Mesenchymal stem cell (in vitro differentiated cells and primary cell): ENCODE data around the gene ERG28.
A peak's percentile ranks its signal among the peaks of the same experiment; 100 is the strongest.

ENCODE experiments used
- DNase-seq: peaks from one replicate; pipeline ENCODE4 v3.0.0-alpha.2; 2013
- H2AFZ ChIP-seq: one replicate; pipeline ENCODE4 v1.6.1; 2013; ENCODE audit warnings: low read depth, mild to moderate bottlenecking, control low read depth, inconsistent platforms, low read length, moderate library complexity
- H2AK5ac ChIP-seq: 2 replicates; pipeline ENCODE4 v1.6.1; 2013; ENCODE audit warnings: low read length, moderate library complexity, mild to moderate bottlenecking, inconsistent platforms; ENCODE audit not compliant: severe bottlenecking
- H2BK120ac ChIP-seq: one replicate; pipeline ENCODE4 v1.6.1; 2013; ENCODE audit warnings: low read depth, mild to moderate bottlenecking, inconsistent platforms, low read length, moderate library complexity
- H2BK12ac ChIP-seq, 2 experiments: one replicate each; pipeline ENCODE4 v1.6.1; 2013; ENCODE audit warnings: inconsistent platforms in 2 of 2, low read length in 2 of 2, mild to moderate bottlenecking in 2 of 2, moderate library complexity in 2 of 2, control low read depth in 1 of 2
- H2BK15ac ChIP-seq: one replicate; pipeline ENCODE4 v1.6.1; 2013; ENCODE audit warnings: mild to moderate bottlenecking, low read depth, inconsistent platforms; ENCODE audit not compliant: poor library complexity, severe bottlenecking
- H2BK5ac ChIP-seq: 2 replicates; pipeline ENCODE4 v1.6.1; 2013; ENCODE audit warnings: low read depth, mild to moderate bottlenecking, low read length, control low read depth, inconsistent platforms; ENCODE audit not compliant: poor library complexity, severe bottlenecking
- H3K14ac ChIP-seq, 2 experiments: one replicate each; pipeline ENCODE4 v1.6.1; 2013; ENCODE audit warnings: inconsistent platforms in 2 of 2, low read length in 2 of 2, control low read depth in 1 of 2, mild to moderate bottlenecking in 1 of 2, moderate library complexity in 1 of 2
- H3K18ac ChIP-seq, 2 experiments: one replicate each; pipeline ENCODE4 v1.6.1; 2013; ENCODE audit warnings: inconsistent platforms in 2 of 2, low read length in 2 of 2, control low read depth in 1 of 2, low read depth in 1 of 2, mild to moderate bottlenecking in 1 of 2
- H3K23ac ChIP-seq, 2 experiments: one replicate each; pipeline ENCODE4 v1.6.1; 2013; ENCODE audit warnings: inconsistent platforms in 2 of 2, low read length in 2 of 2, mild to moderate bottlenecking in 2 of 2, moderate library complexity in 2 of 2, control low read depth in 1 of 2
- H3K27ac ChIP-seq: 2 replicates; pipeline ENCODE4 v1.5.1; 2013; ENCODE audit warnings: mild to moderate bottlenecking, moderate library complexity, low read length, control low read depth, inconsistent platforms; ENCODE audit not compliant: poor library complexity, severe bottlenecking
- H3K27me3 ChIP-seq, 2 experiments: 2 replicates each; pipeline versions ENCODE4 v1.6.1 to v1.7.0; 2013; ENCODE audit warnings: low read length in 2 of 2, mild to moderate bottlenecking in 2 of 2, moderate library complexity in 2 of 2, control low read depth in 1 of 2, inconsistent platforms in 1 of 2; ENCODE audit not compliant: control insufficient read depth in 1 of 2, insufficient read depth in 1 of 2
- H3K36me3 ChIP-seq, 2 experiments: 2 replicates each; pipeline versions ENCODE4 v1.6.1 to v1.7.0; 2013; ENCODE audit warnings: low read length in 2 of 2, control low read depth in 1 of 2, inconsistent platforms in 1 of 2, low read depth in 1 of 2, mild to moderate bottlenecking in 1 of 2; ENCODE audit not compliant: insufficient read depth in 2 of 2, control insufficient read depth in 1 of 2
- H3K4ac ChIP-seq, 2 experiments: one replicate each; pipeline ENCODE4 v1.6.1; 2013; ENCODE audit warnings: inconsistent platforms in 2 of 2, low read length in 2 of 2, mild to moderate bottlenecking in 2 of 2, moderate library complexity in 2 of 2, control low read depth in 1 of 2, low read depth in 1 of 2
- H3K4me1 ChIP-seq: 2 replicates; pipeline ENCODE4 v1.6.1; 2013; ENCODE audit warnings: low read depth, low read length, control low read depth; ENCODE audit not compliant: control insufficient read depth, insufficient read depth
- H3K4me2 ChIP-seq: 2 replicates; pipeline ENCODE4 v1.6.1; 2013; ENCODE audit warnings: low read length, mild to moderate bottlenecking, inconsistent platforms; ENCODE audit not compliant: poor library complexity, severe bottlenecking
- H3K4me3 ChIP-seq, 2 experiments: 2 replicates each; pipeline versions ENCODE4 v1.5.1 to v1.7.0; 2013; ENCODE audit warnings: low read length in 2 of 2, mild to moderate bottlenecking in 2 of 2, control low read depth in 1 of 2, low read depth in 1 of 2; ENCODE audit not compliant: insufficient read depth in 1 of 2
- H3K79me1 ChIP-seq: replicated peaks from 2 replicates; pipeline ENCODE4 v1.6.1; 2013; ENCODE audit warnings: mild to moderate bottlenecking, control low read depth, low read length, inconsistent platforms; ENCODE audit not compliant: poor library complexity, severe bottlenecking
- H3K9ac ChIP-seq: 2 replicates; pipeline ENCODE4 v1.7.0; 2013; ENCODE audit warnings: mild to moderate bottlenecking, low read length, moderate library complexity
- H3K9me3 ChIP-seq: 2 replicates; pipeline ENCODE4 v1.7.0; 2013; ENCODE audit warnings: mild to moderate bottlenecking, low read length; ENCODE audit not compliant: control insufficient read depth
- H4K8ac ChIP-seq: one replicate; pipeline ENCODE4 v1.6.1; 2013; ENCODE audit warnings: inconsistent platforms, mild to moderate bottlenecking, low read length, moderate library complexity
- H4K91ac ChIP-seq: one replicate; pipeline ENCODE4 v1.6.1; 2013; ENCODE audit warnings: mild to moderate bottlenecking, low read length, inconsistent platforms
- WGBS: methylation state at CpG from one replicate; pipeline ENCODE4 v1.1.7; 2013; ENCODE audit warnings: mixed read lengths; 5-methylcytosine and 5-hydroxymethylcytosine counted together

ERG28 gene

DNA sequence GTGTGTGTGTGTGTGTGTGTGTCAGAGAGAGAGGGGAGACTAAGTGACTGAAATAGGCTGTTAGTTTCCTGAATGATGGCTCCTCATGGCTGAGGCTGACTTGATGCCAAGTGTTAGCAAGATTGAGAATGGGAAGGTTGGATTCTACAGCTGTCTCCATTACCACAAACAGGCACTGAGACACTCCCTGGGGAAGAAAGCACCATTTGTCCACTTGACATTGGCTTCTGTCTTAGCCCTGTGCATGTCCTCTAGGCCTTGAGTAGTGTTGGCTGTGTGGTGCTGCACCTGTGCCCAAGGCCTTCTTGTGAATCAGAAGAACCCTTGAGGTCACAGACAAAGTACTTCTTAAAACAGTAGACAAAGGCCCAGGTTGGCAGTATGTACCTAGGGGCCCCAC is 15.6 kb downstream of the ERG28 start:
- Histone ChIP-seq H2BK5ac (no peak overlapping the region), H3K18ac (no peak overlapping the region), H3K27me3 (no peaks in the 10 kb centered on the region)

DNA sequence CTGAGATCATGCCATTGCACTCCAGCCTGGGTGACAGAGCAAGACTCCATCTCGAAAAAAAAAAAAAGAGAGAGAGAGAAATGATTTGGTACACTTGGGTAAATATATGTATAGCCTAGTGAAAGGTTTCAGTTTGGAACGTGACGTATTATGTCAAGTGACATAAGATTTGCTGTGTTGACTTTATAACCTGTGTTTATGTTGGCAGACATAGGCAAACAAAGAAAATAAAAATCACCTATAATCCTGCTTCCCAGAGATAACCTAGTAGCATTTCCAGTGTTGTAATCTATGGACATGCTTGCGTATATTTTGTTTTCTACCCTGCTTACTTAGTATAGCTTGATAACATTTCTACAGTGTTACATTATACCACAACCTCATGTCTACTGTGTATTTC is 16.7 kb downstream of the ERG28 start:
- Histone ChIP-seq H3K9me3 (no peaks in the 10 kb centered on the region), H3K4me2 (no peak overlapping the region), H3K4me3 (no peak overlapping the region), H3K36me3 (peaks cover 0 to 8% of the 10 kb centered on the region in 2 experiments), H4K91ac (no peak overlapping the region), H3K23ac (no peak overlapping the region), H3K18ac (no peak overlapping the region), H2BK5ac (no peak overlapping the region), H3K4me1 (peaks cover 17% of the 10 kb centered on the region), H3K27me3 (no peaks in the 10 kb centered on the region), H3K9ac (no peak overlapping the region), H3K14ac (no peak overlapping the region), H2BK12ac (no peak overlapping the region), H4K8ac (no peak overlapping the region), H3K79me1 (peaks cover 11% of the 10 kb centered on the region), H3K27ac (no peak overlapping the region), H2AK5ac (no peak overlapping the region), H2BK15ac (no peak overlapping the region), H2BK120ac (no peak overlapping the region), H2AFZ (no peak overlapping the region), H3K4ac (no peak overlapping the region)
- DNase-seq: no peak
- WGBS: 96% methylated on average over 3 of the region's 4 CpGs

More for the DNA sequence above, 15.6 kb downstream of the ERG28 start:
- H3K4ac ChIP-seq: no peak overlapping the region
- H2BK15ac ChIP-seq: no peak overlapping the region
- no peak overlapping the region for H2AFZ ChIP-seq
- H3K36me3 ChIP-seq: peaks cover 8 to 11% of the 10 kb centered on the region in 2 experiments
- H3K4me2 ChIP-seq: no peak overlapping the region
- no peak overlapping the region for H2BK12ac ChIP-seq
- DNase-seq: no peak
- H2AK5ac ChIP-seq: peak overlapping the region; percentile 4
- no peak overlapping the region for H2BK120ac ChIP-seq
- no peak overlapping the region for H4K91ac ChIP-seq
- peaks cover 18% of the 10 kb centered on the region for H3K4me1 ChIP-seq
- no peak overlapping the region for H3K23ac ChIP-seq
- H3K14ac ChIP-seq: no peak overlapping the region
- no peaks in the 10 kb centered on the region for H3K9me3 ChIP-seq
- H3K4me3 ChIP-seq: no peak overlapping the region
- H3K79me1 ChIP-seq: peaks cover 11% of the 10 kb centered on the region
- no peak overlapping the region for H3K9ac ChIP-seq
- H4K8ac ChIP-seq: no peak overlapping the region
- H3K27ac ChIP-seq: no peak overlapping the region

DNA sequence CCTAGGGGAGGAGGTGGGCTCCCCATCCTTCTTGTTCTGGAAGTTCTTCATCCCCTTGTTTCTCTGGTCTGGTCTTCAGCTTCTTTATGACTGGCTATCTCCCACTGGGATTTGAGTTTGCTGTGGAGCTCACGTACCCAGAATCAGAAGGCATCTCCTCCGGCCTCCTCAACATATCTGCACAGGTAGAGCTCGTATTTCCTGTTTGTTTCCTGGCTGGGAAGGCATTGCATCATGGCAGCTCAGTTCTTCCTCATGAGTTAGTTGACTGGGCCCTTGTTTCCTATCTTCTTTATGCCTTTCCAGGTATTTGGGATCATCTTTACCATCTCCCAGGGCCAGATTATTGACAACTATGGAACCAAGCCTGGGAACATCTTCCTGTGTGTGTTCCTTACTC is 19.8 kb downstream of the ERG28 start:
- Histone ChIP-seq H4K91ac (no peak overlapping the region), H3K23ac (no peak overlapping the region), H4K8ac (no peak overlapping the region), H3K9ac (no peak overlapping the region), H3K27me3 (no peaks in the 10 kb centered on the region), H3K14ac (no peak overlapping the region), H2BK5ac (no peak overlapping the region), H2BK12ac (no peak overlapping the region), H3K18ac (no peak overlapping the region), H2BK120ac (no peak overlapping the region), H2BK15ac (no peak overlapping the region), H2AFZ (no peak overlapping the region), H3K4me1 (peaks cover 10% of the 10 kb centered on the region), H3K4ac (no peak overlapping the region), H3K4me2 (no peak overlapping the region), H2AK5ac (no peak overlapping the region), H3K27ac (no peak overlapping the region), H3K36me3 (peaks cover 0 to 10% of the 10 kb centered on the region in 2 experiments), H3K9me3 (no peaks in the 10 kb centered on the region), H3K4me3 (no peak overlapping the region), H3K79me1 (peaks cover 11% of the 10 kb centered on the region)
- 90% methylated on average over 3 of the region's 3 CpGs for WGBS
- no peak for DNase-seq

DNA sequence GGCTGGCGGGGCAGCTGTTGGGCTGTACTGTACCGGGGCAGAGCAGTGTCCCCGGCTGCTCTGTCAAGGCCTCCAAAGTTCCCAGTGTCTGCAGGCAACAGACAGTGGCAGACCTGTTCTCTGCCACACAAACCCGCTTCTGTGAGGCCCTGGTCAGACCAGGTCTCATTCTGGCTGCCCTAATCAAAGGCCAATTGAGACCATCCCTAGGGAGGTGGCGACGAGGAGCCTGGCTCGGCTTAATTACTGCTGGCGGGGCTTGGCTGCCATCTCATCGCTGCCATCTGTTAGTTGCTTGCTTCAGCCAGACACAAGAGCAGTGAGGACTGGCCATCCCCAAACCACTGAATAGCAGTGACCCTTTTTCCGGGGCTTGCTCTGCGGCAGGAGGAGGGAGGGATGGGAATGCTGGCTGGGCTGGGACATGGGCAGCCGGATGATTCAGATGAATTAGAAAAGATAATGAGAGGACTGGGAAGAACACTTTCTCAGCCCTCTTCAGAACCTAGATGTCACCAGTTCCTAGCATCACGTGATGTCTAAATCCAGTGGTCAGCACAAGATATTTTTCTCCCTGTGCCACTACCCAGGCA is 24.5 kb downstream of the ERG28 start:
- no peak overlapping the region for H3K4me2 ChIP-seq
- H3K27me3 ChIP-seq: peaks cover 0 to 3% of the 10 kb centered on the region in 2 experiments
- H2AFZ ChIP-seq: no peak overlapping the region
- H3K4ac ChIP-seq: peak overlapping the region in 1 of 2 experiments; percentile 10
- H3K23ac ChIP-seq: no peak overlapping the region
- H3K79me1 ChIP-seq: peaks cover 12% of the 10 kb centered on the region
- H4K91ac ChIP-seq: no peak overlapping the region
- H2AK5ac ChIP-seq: no peak overlapping the region
- no peak overlapping the region for H2BK5ac ChIP-seq
- H3K9ac ChIP-seq: no peak overlapping the region
- peaks cover 0 to 4% of the 10 kb centered on the region in 2 experiments for H3K36me3 ChIP-seq
- H4K8ac ChIP-seq: peak overlapping the region; percentile 27
- H3K27ac ChIP-seq: peak overlapping the region; percentile 4
- peak; percentile 72 for DNase-seq
- no peak overlapping the region for H2BK12ac ChIP-seq
- H3K4me1 ChIP-seq: peaks cover 9% of the 10 kb centered on the region
- no peak overlapping the region for H3K4me3 ChIP-seq
- H2BK15ac ChIP-seq: peak overlapping the region; percentile 26
- WGBS: 71% methylated on average over 12 of the region's 13 CpGs
- H2BK120ac ChIP-seq: no peak overlapping the region
- no peaks in the 10 kb centered on the region for H3K9me3 ChIP-seq
- no peak overlapping the region for H3K14ac ChIP-seq
- peak overlapping the region in 1 of 2 experiments; percentile 28 for H3K18ac ChIP-seq
